ENCODE results near the gene SMG6.
A peak's percentile ranks its signal among the peaks of the same experiment; 100 is the strongest.
"Not testable (repeated sequence)": the region's sequence is repeated elsewhere in the genome, so short reads cannot be mapped to it uniquely, and the experiment has no call there.

Gene SMG6

DNA sequence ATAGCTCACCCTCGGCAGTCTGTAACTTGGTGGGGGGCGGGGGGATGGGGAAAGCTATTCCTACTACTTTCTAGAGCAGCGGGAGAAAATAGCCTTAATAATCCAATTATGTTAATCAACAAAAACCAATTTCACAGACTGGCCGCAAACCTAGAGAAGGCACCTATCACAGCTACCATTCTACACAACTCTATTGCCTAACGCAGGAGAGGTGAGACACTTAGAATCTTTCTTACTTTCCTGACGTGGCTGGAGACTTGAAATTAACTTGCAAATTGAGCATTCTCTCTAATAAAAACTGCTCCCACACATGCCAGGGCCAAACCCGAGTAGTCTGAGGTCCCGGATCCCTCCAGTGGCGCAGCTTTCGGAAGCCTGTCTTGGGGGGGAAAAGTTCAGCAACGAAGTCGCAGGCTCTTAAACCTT lies 794 bp downstream of the SMG6 start:
- no peak for FAIRE-seq

DNA sequence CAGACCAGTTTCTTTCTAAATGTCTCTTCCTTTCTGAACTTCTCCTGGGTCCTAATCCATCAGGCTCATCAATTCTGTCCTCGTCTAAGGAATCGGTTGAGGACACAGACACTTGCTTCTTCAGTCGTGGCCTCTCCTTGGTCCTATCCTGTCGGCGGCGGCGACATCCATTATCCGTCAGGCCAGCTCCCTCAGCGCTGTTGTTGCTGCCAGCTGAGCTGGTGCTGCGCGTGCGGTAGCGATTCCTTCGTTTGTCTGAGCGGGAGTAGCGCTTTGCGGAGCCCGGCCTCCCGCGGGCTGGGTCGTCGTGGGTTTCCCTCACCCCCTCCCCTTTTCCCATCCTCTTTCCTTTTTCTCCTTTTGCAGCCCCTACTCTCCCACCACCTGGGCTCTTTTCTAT lies 3.8 kb downstream of the SMG6 start:
- FAIRE-seq: no peak

DNA sequence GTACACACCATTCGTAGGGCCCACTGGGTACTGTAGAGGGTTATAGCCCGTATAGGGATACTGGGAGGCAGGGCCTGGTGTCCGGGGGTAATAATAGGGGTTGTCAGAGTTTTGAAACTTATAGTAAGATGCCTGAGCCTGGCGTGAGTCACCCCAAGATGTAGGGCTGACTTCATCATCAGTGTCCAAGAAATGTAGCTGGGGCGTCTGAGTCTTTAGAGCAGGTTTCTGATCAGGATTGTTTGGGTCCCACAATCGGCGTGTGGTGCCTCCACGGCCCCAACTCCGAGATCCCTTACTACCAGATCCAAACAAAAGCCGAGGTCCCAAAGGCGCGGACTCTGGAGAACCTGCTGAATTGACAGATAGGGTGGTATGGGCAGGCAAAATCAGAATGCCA lies 4.4 kb downstream of the SMG6 start:
- FAIRE-seq: no peak

DNA sequence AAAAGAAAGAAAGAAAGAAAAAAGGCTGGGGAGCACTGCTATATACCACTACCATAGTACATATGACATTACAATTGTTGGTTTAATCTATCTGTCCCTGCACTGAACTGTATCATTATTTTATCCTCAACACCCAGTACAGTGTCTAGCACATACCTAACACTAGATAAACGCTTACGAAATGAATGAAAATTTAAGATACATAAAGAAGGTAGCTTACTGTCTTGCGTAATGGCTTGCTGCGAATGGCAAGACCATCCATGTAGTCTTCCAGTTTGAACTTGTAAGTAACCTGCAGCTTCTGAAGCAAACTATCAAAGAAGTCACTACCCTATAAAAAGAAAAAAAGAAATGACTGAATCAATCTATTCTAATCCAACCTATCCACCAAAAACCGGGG lies 6.6 kb downstream of the SMG6 start:
- no peak for FAIRE-seq

GRCh38 chr17:2295575-2295974 lies 8.0 kb downstream of the SMG6 start:
- no peak for FAIRE-seq

DNA sequence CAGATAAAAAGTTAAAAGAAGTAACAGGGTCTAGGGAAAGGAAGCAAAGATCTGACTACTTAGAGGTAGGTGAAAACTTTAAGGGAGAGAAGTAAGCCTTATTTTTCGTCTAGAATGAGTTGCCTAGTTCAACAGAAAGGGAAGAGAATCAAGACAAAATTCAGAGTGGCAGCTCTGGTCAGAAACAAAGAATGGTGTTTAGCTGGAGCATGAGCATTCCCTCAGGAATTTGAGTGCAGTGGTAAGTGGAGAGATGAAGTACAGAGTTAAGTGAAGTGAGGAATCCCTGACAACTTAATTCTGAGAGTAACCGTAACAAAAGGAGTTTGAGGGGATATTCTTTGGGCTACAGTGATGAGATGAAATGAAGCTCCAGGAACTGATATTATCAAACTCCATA lies 11.5 kb downstream of the SMG6 start:
- FAIRE-seq: no peak

GRCh38 chr17:2289878-2290478 lies 13.6 kb downstream of the SMG6 start:
- FAIRE-seq: no peak

DNA sequence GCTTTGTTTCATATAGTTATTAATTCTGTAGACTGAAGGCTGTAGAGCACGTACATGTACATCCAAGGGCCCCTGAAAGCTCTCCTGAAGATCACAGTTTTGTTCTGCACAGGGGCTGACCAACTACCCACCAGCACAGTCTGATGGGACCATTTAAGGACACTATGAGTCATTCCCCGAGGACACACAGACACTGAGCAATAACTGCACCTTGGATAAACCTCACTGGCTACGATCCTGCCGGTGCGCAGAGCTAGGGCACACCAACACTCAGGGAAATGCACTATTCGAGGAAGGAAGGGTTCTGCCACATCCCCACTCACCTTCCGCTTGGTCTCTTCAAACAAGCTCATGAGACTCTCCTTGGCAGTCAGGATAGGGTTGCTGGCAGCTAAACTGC lies 20.3 kb downstream of the SMG6 start:
- no peak for FAIRE-seq

- FAIRE-seq: peak; percentile 97
These were observed 21.2 kb downstream of the SMG6 start for GRCh38 chr17:2282297-2282873.

DNA sequence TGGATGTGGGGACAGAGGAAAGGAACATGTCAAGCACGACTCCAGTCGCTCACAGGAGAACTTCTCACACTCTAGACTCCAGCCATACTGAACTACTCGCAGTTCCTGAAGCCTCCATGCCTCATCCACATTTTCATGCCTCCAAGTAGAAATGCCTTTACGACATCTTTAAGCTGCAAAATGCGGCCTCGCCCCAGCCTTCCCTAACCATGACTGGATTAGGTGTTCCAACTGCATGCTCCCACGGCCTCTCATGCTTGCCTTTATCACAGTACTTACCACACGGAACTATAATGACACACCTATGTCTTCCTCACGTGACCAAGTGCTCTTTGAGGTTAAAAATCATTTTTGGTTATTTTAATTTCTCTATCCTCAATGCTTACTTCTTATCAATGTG lies 23.9 kb downstream of the SMG6 start:
- FAIRE-seq: no peak

- FAIRE-seq: no peak
These were observed 26.0 kb downstream of the SMG6 start for GRCh38 chr17:2277429-2278170.

DNA sequence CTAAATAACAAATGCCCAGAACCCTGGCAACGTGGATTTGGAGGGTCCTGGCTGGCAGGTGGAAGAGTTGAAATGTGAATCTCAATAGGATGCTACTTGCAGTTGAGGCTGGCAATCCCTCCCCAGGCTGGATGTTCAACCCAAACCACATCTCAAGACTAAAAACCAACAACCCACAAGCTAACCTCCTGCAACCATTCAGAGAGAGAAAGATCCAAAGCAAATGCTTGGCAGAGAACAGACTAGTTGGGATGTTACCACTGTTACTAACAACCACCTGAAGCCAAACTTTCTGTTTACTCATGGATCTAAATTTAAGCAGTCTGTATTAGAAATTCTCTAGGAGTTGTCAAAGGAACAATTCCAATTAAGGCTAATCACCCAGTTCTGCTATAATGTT lies 27.9 kb downstream of the SMG6 start:
- no peak for FAIRE-seq

GRCh38 chr17:2274414-2274813 lies 29.2 kb downstream of the SMG6 start:
- no peak for FAIRE-seq

- FAIRE-seq: no peak
These were observed 31.4 kb downstream of the SMG6 start for GRCh38 chr17:2271985-2272702.

- FAIRE-seq: no peak
These were observed 36.2 kb downstream of the SMG6 start for GRCh38 chr17:2267354-2267753.

DNA sequence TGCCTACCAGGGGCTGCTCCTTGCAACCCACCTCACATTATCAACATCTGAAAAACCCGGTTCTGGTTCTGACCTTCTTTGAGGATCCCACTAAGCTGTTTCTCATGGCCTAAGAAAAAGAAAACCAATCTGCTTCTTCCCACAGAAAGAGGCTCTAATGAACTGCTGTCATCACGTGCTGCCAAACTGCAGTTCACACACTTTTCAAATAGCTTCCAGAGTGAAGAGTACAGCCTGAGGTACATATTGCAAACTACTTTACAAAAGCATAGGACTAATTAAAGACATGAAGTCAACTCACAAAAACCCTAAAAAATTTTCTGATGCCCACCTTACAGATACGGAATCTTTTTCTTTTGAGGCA lies 36.7 kb downstream of the SMG6 start:
- FAIRE-seq: no peak

- no peak for FAIRE-seq
These were observed 37.3 kb downstream of the SMG6 start for GRCh38 chr17:2266045-2266864.

- not testable (repeated sequence) for FAIRE-seq
These were observed 38.4 kb downstream of the SMG6 start for GRCh38 chr17:2265166-2265565.

- no peak for FAIRE-seq
These were observed 39.3 kb downstream of the SMG6 start for GRCh38 chr17:2264067-2264860.

DNA sequence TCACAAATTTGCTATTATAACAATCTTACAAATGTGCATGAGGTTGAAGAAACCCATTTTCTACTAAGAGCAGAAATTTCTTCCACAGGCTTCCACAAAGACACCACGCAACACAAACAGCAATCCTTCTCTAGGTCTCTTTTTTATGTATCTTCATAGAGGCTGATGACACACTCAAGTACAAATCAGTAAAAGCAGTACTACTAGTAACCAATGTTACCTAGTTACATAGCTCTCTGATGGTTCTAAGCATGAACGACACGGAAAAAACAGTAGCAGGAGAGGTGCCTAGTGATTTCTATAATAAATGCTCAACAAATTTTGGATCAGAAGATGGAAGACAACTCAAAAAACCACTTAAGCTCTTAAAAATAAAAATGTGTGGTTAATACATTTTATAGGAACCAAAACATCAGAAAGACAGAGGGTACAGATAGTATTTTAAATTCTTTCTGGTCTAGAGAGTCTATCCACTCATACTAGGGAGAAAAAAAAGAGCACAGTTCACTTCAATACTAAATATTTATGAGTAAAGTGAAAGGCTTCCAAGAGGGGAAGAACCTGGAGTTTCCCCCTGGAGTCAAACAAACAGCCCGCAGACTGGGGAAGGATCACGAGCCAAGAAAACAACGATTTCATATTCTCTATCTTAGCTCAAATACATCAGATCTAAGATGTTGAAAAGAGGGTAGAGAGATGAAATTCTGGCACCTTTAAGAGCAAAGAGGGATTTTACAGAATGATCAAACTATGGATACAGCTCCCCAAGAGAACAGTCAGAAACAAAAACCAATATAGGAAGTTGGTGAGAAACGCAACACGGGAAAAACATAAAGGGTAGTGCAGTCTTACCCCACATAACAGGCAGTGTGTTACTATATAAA lies 40.2 kb downstream of the SMG6 start:
- peak; percentile 95 for FAIRE-seq

- FAIRE-seq: no peak
These were observed 41.4 kb downstream of the SMG6 start for GRCh38 chr17:2262135-2262587.
